Body of pancreas (tissue), 4 donors: ENCODE results near the gene CHMP4A.

Source experiments
- POLR2A ChIP-seq, 3 donors: fragments of 450-650 bp; IDR thresholded peaks; one replicate each; pipeline ENCODE4 v1.6.1; 2016; ENCODE audit warnings: antibody characterized with exemption in 3 of 3, mild to moderate bottlenecking in 2 of 3
- TF ChIP-seq, protein P1 (sequence below), 7 experiments: fragments of 450-650 bp in 4 of 7; fragments of 200-600 bp in 3 of 7; sonication (generic) in 3 of 7; IDR thresholded peaks; one replicate each; pipeline ENCODE4 v1.5.1; 2016 to 2019; ENCODE audit warnings: antibody characterized with exemption in 7 of 7

DNA sequence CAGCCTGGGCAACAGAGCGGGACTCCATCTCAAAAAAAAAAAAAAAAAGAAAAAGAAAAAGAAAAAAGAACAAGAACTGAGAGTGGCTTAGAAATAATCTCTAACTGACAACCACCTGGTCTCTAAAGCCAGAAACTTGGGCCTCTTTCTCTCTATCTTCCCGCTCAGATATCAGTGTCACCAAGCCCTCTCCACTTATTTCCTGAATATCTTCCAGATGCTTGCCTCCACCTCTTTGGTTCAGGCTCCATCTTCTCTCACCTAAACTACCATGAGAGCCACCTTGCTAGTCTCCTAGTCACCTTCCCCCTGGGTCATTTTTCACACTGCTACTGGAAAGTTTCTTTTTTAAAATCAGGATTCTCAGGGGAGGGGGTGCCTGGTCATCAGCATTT is 16.2 kb downstream of the CHMP4A start:
- TF ChIP-seq, protein P1, sequence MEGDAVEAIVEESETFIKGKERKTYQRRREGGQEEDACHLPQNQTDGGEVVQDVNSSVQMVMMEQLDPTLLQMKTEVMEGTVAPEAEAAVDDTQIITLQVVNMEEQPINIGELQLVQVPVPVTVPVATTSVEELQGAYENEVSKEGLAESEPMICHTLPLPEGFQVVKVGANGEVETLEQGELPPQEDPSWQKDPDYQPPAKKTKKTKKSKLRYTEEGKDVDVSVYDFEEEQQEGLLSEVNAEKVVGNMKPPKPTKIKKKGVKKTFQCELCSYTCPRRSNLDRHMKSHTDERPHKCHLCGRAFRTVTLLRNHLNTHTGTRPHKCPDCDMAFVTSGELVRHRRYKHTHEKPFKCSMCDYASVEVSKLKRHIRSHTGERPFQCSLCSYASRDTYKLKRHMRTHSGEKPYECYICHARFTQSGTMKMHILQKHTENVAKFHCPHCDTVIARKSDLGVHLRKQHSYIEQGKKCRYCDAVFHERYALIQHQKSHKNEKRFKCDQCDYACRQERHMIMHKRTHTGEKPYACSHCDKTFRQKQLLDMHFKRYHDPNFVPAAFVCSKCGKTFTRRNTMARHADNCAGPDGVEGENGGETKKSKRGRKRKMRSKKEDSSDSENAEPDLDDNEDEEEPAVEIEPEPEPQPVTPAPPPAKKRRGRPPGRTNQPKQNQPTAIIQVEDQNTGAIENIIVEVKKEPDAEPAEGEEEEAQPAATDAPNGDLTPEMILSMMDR (IDR thresholded peaks at IDR 0.05): no peak
- TF ChIP-seq POLR2A (IDR thresholded peaks at IDR 0.05): no peak
